ENCODE measurements around the gene TMEM254.
"Not testable (repeated sequence)": the region's sequence is repeated elsewhere in the genome, so short reads cannot be mapped to it uniquely, and the experiment has no call there.

The TMEM254 gene, protein sequence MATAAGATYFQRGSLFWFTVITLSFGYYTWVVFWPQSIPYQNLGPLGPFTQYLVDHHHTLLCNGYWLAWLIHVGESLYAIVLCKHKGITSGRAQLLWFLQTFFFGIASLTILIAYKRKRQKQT

DNA sequence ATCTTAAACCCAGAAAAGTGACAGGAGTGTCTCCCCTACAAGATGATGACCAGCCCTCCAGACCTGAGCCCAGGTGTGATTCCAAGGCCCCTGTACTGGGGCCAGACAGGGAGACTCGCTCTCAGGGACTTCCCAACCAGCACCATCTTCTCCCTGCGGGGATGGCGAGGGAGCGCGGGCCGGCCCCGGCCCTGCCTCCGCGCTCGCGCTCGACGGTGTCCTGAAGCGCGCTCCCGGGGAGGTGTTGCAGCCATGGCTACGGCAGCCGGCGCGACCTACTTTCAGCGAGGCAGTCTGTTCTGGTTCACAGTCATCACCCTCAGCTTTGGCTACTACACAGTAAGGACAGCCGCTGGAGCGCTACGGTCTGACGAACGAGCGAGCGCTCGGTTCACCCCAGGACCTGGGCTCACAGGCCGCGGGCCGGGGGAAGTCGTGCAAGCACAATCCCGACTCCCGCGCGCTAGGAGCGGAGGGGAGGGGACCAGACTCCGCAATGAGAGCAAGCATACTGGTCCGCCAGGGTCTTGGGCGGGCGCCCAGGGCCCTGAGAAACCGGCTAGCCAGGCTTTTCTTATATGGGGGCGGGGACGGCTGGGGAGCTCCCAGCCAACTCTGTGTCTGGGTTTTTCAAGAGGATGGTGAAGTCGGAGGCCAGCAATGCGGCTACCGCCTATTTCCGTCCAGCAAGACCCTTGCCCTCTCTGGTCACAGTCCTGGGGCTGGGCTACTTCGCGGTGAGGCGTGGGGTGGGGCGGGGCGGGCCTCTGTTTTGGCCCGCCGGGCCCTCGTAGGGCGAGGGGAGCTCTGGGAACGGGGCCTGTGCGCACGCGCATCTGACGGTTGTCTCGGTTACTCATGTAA is at the start of gene TMEM254:
TSS of gene TMEM254 (plus strand) at position 218 of the 864 bp plus-strand sequence. CDS start at position 253, 35 bp downstream.
- peak; percentile 38 for DNase-seq (ENCODE audit: low read depth)

DNA sequence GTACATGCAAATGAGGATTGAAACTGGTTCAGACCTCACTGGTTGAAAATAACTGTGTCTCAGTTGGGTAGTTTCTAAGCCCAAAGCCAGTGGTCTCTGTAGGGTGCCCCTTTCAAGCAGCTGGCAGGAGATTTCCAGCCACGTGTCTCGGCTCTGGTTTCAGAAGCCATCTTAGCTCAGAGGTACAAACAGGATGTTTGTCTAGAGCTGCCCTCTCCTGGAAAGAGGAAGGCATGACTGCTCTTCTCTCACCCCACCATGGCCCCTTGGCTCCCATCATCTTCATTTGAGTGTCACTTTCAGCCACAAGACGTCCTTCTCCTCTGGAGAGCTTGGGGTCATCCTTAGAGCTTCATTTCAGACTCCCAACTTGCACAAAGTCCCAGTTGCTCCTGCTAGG is 49.3 kb upstream of the TMEM254 start:
- not testable (repeated sequence) for DNase-seq (ENCODE audit: low read depth)

DNA sequence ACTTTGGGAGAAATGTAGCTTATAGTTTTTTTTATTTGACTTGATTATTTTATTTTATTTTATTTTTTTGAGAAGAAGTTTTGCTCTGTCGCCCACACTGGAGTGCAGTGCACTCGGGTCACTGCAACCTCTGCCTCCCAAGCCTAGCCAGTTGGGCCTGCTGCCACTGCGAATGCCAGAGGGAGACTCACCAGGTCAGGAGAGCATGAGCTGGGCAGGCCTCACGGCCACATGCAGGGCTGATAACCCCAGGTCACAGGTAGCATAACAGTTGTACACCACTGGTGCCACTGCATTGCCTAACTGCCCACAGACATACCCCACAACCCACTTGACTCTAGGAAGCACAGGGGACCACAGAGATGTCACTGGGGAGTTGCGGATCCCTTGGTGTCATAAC is 48.6 kb upstream of the TMEM254 start:
- DNase-seq (ENCODE audit: low read depth), result not testable (repeated sequence)

DNA sequence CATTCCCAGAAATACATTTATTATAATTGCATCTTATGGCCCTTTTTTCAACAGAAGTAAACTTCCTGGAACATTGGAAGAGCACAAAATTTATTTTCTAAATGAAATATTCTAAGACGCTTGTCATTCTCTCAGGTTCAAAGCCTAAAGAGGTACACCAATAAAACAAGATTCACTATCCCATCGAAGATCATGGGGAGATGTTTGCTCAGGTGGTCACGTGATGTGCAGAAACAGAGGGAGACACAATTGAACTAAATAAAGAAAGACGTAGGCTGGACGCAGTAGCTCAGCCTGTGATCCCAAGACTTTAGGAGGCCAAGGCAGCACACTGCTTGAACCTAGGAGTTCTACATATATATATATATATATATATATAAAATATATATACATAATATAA is 46.0 kb upstream of the TMEM254 start:
- DNase-seq (ENCODE audit: low read depth), result no peak

DNA sequence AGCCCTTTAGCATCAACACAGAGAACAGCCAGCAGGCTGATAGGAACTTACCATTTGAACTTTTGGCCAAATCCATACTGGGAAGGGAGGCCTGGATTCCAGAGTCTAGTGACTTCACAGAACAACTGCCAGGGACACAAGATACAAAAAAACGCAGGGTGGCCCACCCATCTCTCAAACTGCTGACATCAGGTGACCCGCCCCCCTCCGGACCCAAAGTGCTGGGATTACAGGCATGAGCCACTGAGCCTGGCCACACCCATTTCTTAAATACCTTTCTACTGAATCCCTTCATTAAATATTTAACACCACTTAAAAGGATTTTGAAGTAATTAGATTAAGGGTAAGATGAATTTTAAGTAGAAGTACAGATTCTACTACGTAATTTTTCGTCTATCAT is 43.7 kb upstream of the TMEM254 start:
- DNase-seq (ENCODE audit: low read depth), result not testable (repeated sequence)

DNA sequence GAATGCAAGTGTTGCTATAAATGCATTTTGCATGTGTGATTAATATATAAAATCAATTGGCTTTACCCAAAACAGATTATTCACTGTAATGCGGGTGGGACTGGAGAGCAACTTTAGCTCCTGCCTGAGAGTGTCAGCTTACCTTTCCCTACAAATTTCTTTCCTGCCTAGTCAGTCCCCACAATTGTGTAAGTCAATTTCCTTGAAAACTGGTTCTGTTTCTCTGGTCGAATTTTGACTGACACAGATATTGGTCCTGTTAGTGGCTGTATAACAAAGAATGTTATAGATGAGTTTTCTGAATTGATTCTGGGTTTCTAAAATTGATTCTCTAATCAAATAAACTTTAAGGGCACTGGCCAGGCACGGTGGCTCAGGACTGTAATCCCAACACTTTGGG is 43.0 kb upstream of the TMEM254 start:
- not testable (repeated sequence) for DNase-seq (ENCODE audit: low read depth)

DNA sequence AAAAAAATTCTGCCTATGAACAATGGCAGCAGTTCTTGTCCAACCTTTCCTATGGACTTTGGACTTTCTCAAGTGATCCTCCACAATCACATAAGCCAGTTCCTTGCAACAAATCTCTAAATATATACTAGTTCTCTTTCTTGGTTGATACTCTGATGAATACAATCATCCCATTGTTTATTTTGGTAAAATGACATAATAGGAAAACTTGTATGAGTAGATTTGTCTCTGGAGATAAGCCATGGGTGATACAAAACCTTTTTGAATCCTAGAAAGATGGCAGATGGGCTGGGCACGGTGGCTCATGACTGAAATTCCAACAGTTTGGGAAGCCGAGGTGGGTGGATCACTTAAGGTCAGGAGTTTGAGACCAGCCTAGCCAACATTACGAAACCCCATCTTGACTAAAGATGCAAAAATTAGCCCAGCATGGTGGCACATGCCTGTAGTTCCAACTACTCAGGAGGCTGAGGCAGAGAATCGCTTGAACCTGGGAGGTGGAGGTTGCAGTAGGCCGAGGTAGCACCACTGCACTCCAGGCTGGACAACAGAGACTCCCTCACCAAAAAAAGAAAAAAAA is 41.5 kb upstream of the TMEM254 start:
- not testable (repeated sequence) for DNase-seq (ENCODE audit: low read depth)

DNA sequence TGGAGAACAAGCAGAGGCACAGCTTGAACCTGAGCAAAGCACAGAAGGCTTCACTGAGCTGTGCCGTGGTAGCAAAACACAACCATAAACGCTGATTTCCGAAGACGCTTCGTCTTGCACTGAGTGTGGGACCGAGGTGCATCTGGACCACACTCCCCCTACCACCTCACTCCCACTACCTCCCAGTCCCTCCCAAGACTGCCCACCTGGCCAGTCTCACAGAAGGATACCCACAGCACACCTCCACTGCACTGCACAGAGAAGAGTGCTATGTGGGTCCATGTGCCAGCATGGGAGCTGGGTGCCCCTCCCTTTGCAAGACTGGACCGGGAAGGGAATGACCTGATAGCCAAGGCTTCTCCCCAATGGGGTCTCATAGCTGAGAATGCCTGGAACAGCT is 40.2 kb upstream of the TMEM254 start:
- not testable (repeated sequence) for DNase-seq (ENCODE audit: low read depth)

DNA sequence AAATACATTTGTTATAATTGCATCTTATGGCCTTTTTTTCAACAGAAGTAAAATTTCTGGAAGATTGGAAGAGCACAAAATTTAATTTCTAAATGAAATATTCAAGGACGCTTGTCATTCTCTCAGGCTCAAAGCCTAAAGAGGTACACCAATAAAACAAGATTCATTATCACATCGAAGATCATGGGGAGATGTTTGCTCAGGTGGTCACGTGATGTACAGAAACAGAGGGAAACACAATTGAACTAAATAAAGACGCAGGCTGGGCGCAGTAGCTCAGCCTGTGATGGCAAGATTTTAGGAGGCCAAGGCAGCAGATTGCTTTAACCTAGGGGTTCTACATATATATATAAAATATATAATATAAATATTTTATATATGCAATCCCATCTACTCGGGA is 37.3 kb upstream of the TMEM254 start:
- DNase-seq (ENCODE audit: low read depth), result no peak

DNA sequence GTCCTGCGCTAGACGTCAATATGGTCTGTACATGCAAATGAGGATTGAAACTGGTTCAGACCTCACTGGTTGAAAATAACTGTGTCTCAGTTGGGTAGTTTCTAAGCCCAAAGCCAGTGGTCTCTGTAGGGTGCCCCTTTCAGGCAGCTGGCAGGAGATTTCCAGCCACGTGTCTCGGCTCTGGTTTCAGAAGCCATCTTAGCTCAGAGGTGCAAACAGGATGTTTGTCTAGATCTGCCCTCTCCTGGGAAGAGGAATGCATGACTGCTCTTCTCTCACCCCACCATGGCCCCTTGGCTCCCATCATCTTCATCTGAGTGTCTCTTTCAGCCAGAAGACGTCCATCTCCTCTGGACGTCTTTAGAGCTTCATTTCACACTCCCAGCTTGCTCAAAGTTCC is 33.5 kb upstream of the TMEM254 start:
- not testable (repeated sequence) for DNase-seq (ENCODE audit: low read depth)

DNA sequence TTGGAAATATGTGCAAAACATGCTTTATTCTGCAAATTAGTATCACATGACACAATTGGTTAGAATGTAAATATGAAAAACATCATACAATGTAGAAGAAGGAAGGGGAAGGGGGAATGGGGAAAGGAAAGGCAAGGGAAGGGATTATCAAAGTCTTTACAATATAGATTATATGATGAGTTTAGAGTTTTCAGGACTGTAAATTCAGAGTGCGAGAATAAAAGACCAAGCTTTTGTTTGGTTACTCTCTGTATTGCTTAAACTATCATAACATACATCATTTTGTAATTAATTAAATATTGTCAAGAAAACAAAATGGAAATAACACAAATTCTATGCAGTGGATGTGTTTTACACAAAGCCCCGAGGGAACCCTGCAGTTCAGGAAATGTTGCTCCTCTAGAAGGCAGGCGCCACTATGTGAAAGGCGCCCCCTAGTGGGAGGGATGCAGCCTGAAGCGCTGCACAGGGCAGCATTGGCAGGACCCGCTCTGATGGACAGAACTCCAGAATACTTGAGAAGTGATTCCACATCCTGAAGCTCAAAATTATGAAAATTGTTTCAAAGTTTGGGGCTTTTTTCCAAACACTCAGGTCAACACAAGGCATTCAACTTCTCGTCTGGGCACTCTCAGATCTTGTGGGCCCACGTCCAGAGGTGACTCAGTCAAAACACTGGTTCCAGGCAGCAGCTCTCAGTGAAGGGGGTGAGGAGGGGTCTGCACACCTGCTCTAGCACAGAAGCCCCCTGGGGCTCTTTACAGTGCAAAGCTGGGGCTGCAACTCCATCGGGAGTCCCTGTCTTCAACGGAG is 31.6 kb upstream of the TMEM254 start:
- peak; percentile 19 for DNase-seq (ENCODE audit: low read depth)

DNA sequence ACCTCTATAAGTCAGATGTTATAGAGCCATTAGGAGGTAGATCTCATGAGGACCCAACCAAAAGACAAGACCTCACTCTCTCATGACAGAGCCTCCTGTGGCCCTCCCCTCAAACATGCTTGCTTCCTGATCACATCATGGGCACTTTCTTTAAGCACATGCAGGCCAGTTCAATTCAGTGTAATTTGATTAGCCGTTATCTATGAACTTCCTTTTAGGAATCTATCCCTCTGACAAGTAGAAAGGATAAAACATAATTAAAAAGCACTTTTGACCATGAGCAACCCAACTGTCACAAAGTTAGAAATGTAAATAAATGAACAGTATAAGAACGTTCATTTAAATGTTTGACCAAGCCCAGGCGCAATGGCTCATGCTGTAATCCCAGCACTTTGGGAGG is 27.7 kb upstream of the TMEM254 start:
- no peak for DNase-seq (ENCODE audit: low read depth)

DNA sequence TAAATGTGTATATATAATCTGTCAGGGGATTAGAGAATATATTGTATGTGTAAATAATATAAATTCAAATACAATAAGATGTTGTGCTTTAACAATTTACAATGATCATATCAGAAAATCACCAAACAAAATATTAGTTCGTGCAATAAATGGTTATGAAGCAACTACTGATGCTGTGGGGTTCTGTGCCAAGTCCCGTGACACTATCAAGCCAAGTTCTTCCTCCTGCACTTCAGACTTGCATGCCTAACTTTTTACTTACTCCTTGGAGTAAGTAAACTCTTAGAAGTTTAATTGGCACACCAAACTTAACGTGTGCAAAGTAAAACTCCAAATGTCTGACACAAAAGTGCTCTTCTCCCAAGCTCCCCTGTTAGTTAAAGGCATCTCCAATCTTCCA is 26.5 kb upstream of the TMEM254 start:
- no peak for DNase-seq (ENCODE audit: low read depth)

DNA sequence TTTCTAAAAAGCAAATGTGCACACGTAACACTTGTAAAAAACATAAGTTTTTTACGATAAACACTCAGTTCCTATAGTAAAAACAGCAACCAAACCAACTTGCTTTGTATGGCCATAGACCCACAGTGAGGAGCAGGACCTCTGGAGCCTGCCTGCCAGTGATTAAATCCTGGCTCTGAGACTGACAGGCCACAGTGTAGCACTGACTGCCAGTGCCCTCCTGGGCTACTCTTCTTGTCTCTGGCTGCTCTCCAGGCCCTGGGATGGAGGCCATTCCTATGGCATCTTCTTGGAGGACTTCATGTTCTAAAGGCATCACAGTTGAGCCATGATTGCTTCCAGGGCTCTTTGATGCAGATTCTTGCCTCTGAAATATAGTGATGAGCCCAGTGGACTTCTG is 22.7 kb upstream of the TMEM254 start:
- DNase-seq (ENCODE audit: low read depth), result no peak

DNA sequence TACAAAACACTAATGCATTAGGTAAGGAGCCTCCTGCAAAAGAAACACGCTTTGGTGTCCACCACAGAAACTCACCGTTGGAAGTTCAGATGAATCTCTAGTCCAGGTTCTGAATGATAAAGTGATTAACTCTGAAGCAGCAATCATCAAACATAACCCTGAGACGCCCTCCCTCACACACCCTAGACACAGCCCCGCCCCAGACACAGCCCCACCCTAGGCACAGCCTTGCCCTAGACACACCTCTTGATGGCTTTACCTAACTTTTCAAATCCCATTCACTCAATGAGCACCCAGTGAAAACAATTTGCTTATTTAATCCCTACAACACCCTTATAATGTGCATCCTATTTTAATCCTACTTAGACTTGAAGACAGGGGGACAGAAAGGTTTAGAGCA is 21.3 kb upstream of the TMEM254 start:
- no peak for DNase-seq (ENCODE audit: low read depth)

DNA sequence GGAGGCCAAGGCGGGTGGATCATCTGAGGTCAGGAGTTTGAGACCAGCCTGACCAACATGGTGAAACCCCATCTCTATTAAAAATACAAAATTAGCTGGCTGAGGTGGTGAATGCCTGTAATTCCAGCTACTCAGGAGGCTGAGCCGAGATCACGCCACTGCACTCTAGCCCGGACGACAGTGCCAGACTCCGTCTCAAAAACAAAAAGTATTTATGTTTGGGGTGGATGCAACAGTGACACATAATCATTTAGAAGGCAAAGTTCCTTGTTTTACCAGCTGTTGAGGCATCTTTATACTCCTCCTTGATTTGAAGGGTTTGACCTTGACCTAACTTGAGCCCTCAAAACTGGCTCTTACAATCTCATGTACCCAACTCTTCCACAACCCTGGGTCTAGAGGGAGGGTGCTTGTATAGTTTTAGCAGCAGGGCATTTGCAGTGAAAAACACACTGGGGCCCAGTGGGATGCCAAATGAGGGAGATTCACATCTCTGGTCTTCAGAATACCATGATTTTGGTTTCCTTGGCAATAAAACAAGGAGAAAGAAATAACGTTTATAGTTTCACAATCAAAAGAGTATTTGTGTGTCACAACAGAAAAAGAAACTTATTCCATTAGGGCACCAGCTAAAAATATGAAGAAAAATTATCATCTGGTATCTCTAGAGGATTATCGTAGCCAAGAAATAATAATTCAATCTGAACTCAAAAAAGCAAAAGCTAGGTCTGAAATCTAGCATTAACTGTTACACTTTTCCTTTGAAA is 14.2 kb upstream of the TMEM254 start:
- DNase-seq (ENCODE audit: low read depth), result no peak

DNA sequence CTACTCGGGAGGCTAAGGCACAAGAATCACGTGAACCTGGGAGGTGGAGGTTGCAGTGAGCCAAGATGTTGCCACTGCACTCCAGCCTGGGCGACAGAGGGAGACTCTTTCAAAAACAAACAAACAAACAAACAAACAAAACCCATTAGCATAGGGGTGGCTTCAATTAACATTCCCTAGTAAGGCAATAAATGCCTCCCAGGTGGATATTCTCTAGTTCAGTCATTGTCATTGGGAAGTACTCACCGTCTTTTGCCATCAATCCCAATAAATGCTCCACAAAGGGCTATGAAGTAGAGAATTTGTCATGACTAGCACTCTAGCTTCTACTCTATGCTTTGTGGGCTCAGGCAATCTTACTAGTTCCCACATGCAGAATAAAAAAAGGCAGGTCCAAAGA is 11.7 kb upstream of the TMEM254 start:
- DNase-seq (ENCODE audit: low read depth), result no peak

DNA sequence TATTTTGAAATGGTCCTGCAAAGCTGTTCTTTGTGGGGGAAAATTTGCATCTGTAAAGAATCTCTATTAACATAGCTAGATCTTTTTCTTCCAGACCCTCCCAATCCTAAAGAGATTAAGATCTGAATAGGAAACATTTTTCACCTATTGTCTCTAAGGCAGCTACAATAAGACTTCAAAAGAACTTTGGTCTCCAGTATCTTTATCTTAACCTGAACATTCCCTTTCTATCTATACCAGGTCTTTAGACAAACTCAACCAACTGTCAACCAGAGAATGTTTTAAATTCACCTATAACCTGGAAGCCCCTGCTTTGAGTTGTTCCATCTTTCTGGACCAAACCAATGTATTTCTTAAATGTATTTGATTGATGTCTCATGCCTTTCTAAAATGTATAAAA is 10.6 kb upstream of the TMEM254 start:
- not testable (repeated sequence) for DNase-seq (ENCODE audit: low read depth)

DNA sequence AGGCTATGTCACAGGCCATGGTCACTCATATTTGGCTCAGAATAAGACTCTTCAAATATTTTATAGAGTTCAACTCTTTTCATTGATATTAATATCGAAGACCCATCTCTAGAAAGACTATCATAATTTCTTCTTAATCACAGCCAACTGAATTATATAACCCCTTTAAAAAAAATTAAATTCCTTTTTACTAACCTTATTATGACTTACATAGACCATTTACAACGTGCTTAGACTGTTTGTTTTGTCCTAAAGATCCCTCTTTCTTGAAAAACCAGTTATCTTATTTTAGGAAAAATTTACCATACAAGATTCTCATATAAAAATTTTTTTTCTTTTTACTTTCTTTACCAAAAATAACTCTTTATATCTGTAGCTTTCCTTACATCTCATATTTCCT is 10.2 kb upstream of the TMEM254 start:
- DNase-seq (ENCODE audit: low read depth), result no peak

DNA sequence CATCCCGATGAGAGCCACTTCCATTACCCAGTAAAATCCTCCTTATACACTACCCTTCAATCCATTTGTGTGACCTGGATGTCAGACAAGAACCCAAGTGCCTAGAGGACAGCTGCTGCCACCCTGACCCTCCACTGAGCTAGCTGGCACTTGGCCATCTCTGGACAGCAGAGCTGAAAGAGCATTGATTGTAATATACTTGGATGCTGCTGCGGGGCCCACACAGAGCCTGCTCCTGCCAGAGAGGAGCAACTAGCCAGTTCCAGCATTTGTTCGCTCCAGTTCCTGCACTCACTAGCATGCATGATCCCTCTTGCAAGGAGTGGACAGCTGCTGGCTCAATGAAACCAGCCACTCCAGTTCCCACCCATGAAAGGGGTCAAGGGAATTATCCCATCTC is 8.4 kb upstream of the TMEM254 start:
- DNase-seq (ENCODE audit: low read depth), result no peak

DNA sequence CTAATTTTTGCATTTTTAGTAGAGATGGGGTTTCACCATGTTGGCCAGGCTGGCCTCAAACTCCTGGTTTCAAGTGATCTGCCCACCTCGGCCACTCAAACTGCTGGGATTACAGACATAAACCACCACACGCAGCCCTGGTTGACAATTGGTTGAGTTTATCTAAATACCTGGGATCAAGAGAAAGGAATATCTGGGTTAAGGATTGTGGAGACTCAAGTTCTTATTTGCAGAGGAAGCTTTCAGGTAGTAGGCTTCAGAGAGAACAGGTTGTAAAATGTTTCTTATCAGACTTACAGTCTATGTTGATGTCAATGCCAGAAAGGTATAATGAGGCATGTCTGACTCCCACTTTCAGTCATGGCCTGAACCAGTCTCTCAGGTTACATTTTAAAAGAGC is 5.9 kb upstream of the TMEM254 start:
- DNase-seq (ENCODE audit: low read depth), result no peak

DNA sequence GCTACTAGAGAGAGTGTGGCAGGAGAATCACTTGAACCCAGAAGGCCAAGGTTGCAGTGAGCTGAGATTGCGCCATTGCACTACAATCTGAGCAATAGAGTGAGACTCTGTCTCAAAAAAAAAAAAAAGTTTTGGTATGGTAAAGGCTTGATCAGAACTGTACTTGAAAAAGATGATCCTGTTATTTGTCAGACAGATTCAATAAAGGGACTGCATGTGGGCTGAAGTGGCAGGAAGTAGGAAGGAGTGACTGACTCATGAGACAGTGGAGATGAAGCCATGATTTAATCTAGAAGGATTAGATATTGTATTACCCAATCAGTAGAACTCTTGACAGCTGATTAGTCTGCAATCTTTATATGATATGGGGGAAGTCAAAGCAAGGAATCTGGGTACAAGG is 2.7 kb upstream of the TMEM254 start:
- DNase-seq (ENCODE audit: low read depth), result no peak

All from HS-27A (cell line).